Gastrocnemius medialis (tissue), 4 donors: Measurements from ENCODE around the gene EPHX1. TPM values are rescaled to one million over a fixed set of nuclear protein-coding genes. Genes with fewer than 3 reads are reported as not detected.
A peak's percentile ranks its signal among the peaks of the same experiment; 100 is the strongest.

Experiments
- ATAC-seq, 2 donors: fragments of 150-250 bp; one replicate each; pipeline ENCODE4 v1.9.1; 2016
- DNase-seq, 2 donors: peaks; one replicate each; pipeline ENCODE4 v3.0.0-alpha.2; 2019
- H3K27ac ChIP-seq, 4 donors: fragments of 200-600 bp; sonication (generic); 1 replicate in 1 of 4; 2 replicates in 3 of 4; pipeline ENCODE4 v1.5.1; 2016 to 2018; ENCODE audit warnings: mild to moderate bottlenecking in 2 of 4, moderate library complexity in 1 of 4
- H3K27me3 ChIP-seq, 3 donors: fragments of 200-600 bp; sonication (generic) in 2 of 3; 1 replicate in 1 of 3; 2 replicates in 2 of 3; pipeline versions ENCODE4 v1.5.1 to v1.6.0; 2016 to 2019; ENCODE audit warnings: mild to moderate bottlenecking in 1 of 3, moderate library complexity in 1 of 3
- H3K36me3 ChIP-seq, 2 donors: fragments of 200-600 bp; sonication (generic) in 1 of 2; one replicate each; pipeline ENCODE4 v1.5.1; 2017 to 2018
- H3K4me1 ChIP-seq, 2 donors: fragments of 200-600 bp; sonication (generic) in 1 of 2; one replicate each; pipeline ENCODE4 v1.5.1; 2016 to 2017; ENCODE audit warnings: mild to moderate bottlenecking in 2 of 2
- H3K4me3 ChIP-seq, 4 donors: fragments of 200-600 bp; sonication (generic) in 3 of 4; 1 replicate in 1 of 4; 2 replicates in 3 of 4; pipeline ENCODE4 v1.5.1; 2016 to 2019; ENCODE audit warnings: mild to moderate bottlenecking in 2 of 4
- H3K9me3 ChIP-seq, 3 donors: fragments of 200-600 bp; sonication (generic) in 2 of 3; 1 replicate in 1 of 3; 2 replicates in 2 of 3; pipeline ENCODE4 v1.5.1; 2016 to 2019
- POLR2A ChIP-seq, 2 donors: fragments of 450-650 bp; IDR thresholded peaks; one replicate each; pipeline ENCODE4 v1.6.1; 2017; ENCODE audit warnings: antibody characterized with exemption in 2 of 2, mild to moderate bottlenecking in 2 of 2, moderate library complexity in 2 of 2
- in situ Hi-C, 4 donors: fragments of 200-750 bp; cut with MboI; loops; one replicate each; pipeline versions ENCODE4 v1.15.0 to v1.8.0; 2017; ENCODE audit warnings: low sequenced_read_pairs in 4 of 4
- intact Hi-C: fragments of 100-400 bp; cut with DNase I; formaldehyde crosslinking; loops from one replicate; pipeline ENCODE4 v1.15.1; 2023; ENCODE audit warnings: low total_unique reads
- total RNA-seq, 4 donors: library from RNA; depleted of rRNA; stranded (reverse); fragments of >200 nt; gene quantifications; one replicate each; pipeline versions ENCODE4 v1.1.0 to v1.2.3, GENCODE V29; 2016
- TF ChIP-seq, protein P1 (sequence below), 5 experiments: fragments of 450-650 bp in 3 of 5; fragments of 200-600 bp in 2 of 5; sonication (generic) in 2 of 5; IDR thresholded peaks in 4 of 5; conservative IDR thresholded peaks in 1 of 5; 1 replicate in 4 of 5; 2 replicates in 1 of 5; pipeline ENCODE4 v1.5.1; 2016 to 2019; ENCODE audit warnings: antibody characterized with exemption in 5 of 5, mild to moderate bottlenecking in 3 of 5, moderate library complexity in 3 of 5

Gene EPHX1
- total RNA-seq, 4 donors from 2014 or later, result 65.7 to 155 (median 108) TPM

DNA sequence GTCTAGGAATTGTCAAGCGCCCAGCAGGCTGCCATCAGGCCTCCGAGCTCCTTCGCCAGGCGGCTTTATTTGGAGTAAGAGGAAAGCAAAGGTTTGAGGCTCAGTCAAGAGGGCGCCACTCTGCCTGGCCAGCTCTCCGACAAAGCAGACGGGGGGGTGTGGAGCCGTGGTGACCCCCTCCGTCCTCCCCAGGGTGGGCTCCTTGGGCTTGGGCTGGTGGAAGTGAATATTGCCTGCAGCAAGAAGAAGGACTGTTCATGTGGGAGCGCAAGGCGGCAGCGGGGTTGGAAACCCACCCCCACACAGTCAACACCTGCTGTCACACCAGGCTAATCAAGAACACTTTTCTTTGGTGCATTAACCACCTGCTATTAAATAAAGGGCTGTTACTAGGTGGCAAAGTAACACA lies 14.6 kb downstream of the EPHX1 start:
- intact Hi-C loops (no loop called here), in situ Hi-C loops (no loop called here)
- H3K27me3 ChIP-seq, result no peaks in the 10 kb centered on the region
- TF ChIP-seq, protein P1, sequence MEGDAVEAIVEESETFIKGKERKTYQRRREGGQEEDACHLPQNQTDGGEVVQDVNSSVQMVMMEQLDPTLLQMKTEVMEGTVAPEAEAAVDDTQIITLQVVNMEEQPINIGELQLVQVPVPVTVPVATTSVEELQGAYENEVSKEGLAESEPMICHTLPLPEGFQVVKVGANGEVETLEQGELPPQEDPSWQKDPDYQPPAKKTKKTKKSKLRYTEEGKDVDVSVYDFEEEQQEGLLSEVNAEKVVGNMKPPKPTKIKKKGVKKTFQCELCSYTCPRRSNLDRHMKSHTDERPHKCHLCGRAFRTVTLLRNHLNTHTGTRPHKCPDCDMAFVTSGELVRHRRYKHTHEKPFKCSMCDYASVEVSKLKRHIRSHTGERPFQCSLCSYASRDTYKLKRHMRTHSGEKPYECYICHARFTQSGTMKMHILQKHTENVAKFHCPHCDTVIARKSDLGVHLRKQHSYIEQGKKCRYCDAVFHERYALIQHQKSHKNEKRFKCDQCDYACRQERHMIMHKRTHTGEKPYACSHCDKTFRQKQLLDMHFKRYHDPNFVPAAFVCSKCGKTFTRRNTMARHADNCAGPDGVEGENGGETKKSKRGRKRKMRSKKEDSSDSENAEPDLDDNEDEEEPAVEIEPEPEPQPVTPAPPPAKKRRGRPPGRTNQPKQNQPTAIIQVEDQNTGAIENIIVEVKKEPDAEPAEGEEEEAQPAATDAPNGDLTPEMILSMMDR (IDR thresholded peaks at IDR 0.05 in 4 of 5, conservative IDR thresholded peaks at IDR 0.05 in 1 of 5), result no peak
- TF ChIP-seq POLR2A (IDR thresholded peaks at IDR 0.05), result no peak
- DNase-seq (peak in 1 of 2 donors; percentile 15), ATAC-seq (no peak)
- H3K9me3 ChIP-seq, result no peaks in the 10 kb centered on the region
- H3K4me3 ChIP-seq, result no peak overlapping the region
- peak overlapping the region in 2 of 4 donors; percentile 47 to 67 for H3K27ac ChIP-seq
- H3K4me1 ChIP-seq, result peaks cover 60 to 76% of the 10 kb centered on the region in 2 donors
- peaks cover 0 to 5% of the 10 kb centered on the region in 2 donors for H3K36me3 ChIP-seq

DNA sequence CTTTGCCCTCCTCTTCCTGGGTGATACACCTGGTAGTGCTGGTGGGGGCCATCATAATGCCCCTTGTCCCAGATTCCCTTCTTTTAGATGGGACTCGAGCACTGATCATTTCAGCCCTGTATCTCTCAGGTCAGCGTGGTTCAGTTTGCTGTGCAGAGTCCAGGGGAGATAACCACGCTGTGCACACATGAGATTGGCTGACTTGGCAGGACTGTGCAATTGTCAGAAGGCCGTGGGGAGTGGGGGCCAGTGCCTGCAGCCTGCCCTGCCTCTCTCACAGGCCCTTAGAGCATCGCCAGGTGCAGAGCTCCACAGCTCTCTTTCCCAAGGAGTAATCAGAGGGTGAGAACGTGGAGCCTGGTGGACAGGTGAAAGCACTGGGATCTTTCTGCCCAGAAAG lies 15.2 kb downstream of the EPHX1 start:
- H3K4me1 ChIP-seq, result peaks cover 55 to 70% of the 10 kb centered on the region in 2 donors
- ATAC-seq, result no peak
- no peak for DNase-seq

DNA sequence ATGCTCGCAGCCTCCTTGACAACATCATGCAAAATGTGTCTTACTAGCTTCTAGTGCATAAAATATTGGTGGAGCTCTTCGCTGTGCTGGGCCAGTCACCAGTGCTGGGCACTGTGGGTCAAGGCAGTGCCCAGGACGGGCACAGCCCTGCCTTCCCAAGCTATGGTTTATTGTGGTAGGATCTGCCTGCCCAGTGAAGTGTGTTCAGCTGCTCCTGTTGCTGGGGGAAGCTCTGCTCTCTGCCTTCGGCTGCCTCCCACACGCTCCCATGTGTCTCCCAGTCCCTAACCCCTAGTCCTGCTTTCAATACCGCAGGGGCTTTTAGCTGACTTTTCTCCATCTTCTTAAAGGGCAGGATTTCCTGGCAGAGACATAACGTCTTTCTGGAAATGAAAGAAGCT lies 15.7 kb downstream of the EPHX1 start:
- in situ Hi-C loops, result no loop called here
- H3K27ac ChIP-seq, result peak overlapping the region in 3 of 4 donors; percentile 29 to 67 (median 49)
- TF ChIP-seq POLR2A (IDR thresholded peaks at IDR 0.05), result no peak
- TF ChIP-seq, protein P1 (IDR thresholded peaks at IDR 0.05 in 4 of 5, conservative IDR thresholded peaks at IDR 0.05 in 1 of 5), result no peak
- ATAC-seq, result no peak
- no peaks in the 10 kb centered on the region for H3K9me3 ChIP-seq
- no peak overlapping the region for H3K4me3 ChIP-seq
- H3K27me3 ChIP-seq, result no peaks in the 10 kb centered on the region
- intact Hi-C loops, result no loop called here
- H3K4me1 ChIP-seq, result peaks cover 52 to 66% of the 10 kb centered on the region in 2 donors
- peak in 1 of 2 donors; percentile 8 for DNase-seq
- H3K36me3 ChIP-seq, result peaks cover 0 to 7% of the 10 kb centered on the region in 2 donors

More for the DNA sequence above, 15.2 kb downstream of the EPHX1 start:
- H3K4me3 ChIP-seq, result no peak overlapping the region
- H3K27me3 ChIP-seq, result no peaks in the 10 kb centered on the region
- intact Hi-C loops (no loop called here), in situ Hi-C loops (no loop called here)
- H3K9me3 ChIP-seq, result no peaks in the 10 kb centered on the region
- no peak for TF ChIP-seq POLR2A (IDR thresholded peaks at IDR 0.05)
- TF ChIP-seq, protein P1 (IDR thresholded peaks at IDR 0.05 in 4 of 5, conservative IDR thresholded peaks at IDR 0.05 in 1 of 5), result no peak
- H3K27ac ChIP-seq, result peak overlapping the region in 2 of 4 donors; percentile 49 to 67
- H3K36me3 ChIP-seq, result peaks cover 0 to 7% of the 10 kb centered on the region in 2 donors

DNA sequence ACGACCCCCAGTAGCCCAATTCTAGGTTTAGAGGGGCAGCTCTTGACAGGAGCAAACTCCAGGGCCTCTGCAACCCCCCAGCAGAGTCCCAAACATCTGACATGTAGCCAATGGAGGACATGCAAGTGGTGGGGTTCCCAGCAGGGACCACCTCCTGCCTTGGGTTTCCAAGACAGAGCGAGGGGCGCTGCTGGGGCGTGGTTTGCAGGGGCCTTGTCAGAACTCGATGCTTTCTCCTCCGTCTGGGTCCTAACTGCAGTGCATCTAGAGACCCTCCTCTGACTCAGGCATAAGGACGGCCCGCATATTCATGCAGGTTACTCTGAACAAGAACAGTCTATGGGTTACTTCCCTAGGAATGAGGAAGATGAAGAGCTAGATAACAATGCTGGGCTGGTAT lies 17.2 kb downstream of the EPHX1 start:
- H3K9me3 ChIP-seq, result no peaks in the 10 kb centered on the region
- ATAC-seq (no peak), DNase-seq (peak in 1 of 2 donors; percentile 6)
- no peak for TF ChIP-seq POLR2A (IDR thresholded peaks at IDR 0.05)
- TF ChIP-seq, protein P1 (IDR thresholded peaks at IDR 0.05 in 4 of 5, conservative IDR thresholded peaks at IDR 0.05 in 1 of 5), result no peak
- peaks cover 46 to 55% of the 10 kb centered on the region in 2 donors for H3K4me1 ChIP-seq
- peak overlapping the region in 1 of 4 donors; percentile 67 for H3K27ac ChIP-seq
- peaks cover 3 to 21% of the 10 kb centered on the region in 2 donors for H3K36me3 ChIP-seq
- H3K4me3 ChIP-seq, result no peak overlapping the region
- intact Hi-C loops (no loop called here), in situ Hi-C loops (no loop called here)
- H3K27me3 ChIP-seq, result no peaks in the 10 kb centered on the region
